H1 (cell line): Measurements from ENCODE around the gene KRT80. TPM values are rescaled to one million over a fixed set of nuclear protein-coding genes. Genes with fewer than 3 reads are reported as not detected.

ENCODE experiments used
- EZH2 ChIP-seq: fragments of 200-600 bp; sonication (generic); IDR thresholded peaks from 2 replicates; pipeline ENCODE4 v1.7.1; 2012; ENCODE audit warnings: low read depth, mild to moderate bottlenecking, moderate library complexity, low read length, inconsistent platforms; ENCODE audit not compliant: severe bottlenecking
- HDAC6 ChIP-seq: IDR thresholded peaks from one replicate; pipeline ENCODE4 v1.7.1; 2012; ENCODE audit warnings: low read depth, mild to moderate bottlenecking, inconsistent platforms, low read length, moderate library complexity
- polyA plus RNA-seq, 7 experiments: library from polyadenylated mRNA; depleted of rRNA in 3 of 7; stranded (reverse) in 5 of 7; unstranded in 2 of 7; fragments of >200 nt in 5 of 7; fragments of 200-250 nt in 2 of 7; gene quantifications; 1 replicate in 5 of 7; 2 replicates in 1 of 7; 4 replicates in 1 of 7; pipeline versions ENCODE4 v1.2.1 to v1.2.3, GENCODE V29; 2011 to 2013; ENCODE audit warnings: missing spikeins in 2 of 7, mixed read lengths in 2 of 7
- total RNA-seq: library from RNA; stranded (reverse); fragmentation: NEBNext Ultra II Directional; extraction: Animal tissue kit (Norgen Biotek cat#: 25700); gene quantifications from 2 replicates; pipeline ENCODE4 v1.2.1, GENCODE V29; 2021
- TF ChIP-seq, protein P1 (sequence below): fragments of 300-600 bp; sonication (generic); IDR thresholded peaks from 2 replicates; pipeline ENCODE4 v1.7.1; 2012; ENCODE audit warnings: low read length, moderate library complexity, mild to moderate bottlenecking, inconsistent platforms; ENCODE audit not compliant: insufficient replicate concordance

The KRT80 gene
- total and polyA plus RNA-seq, 2 of the 8 experiments (the other 6 are each of a cell fraction or from before 2014, with no cell fraction given) = 0.05 TPM; not detected in 1

DNA sequence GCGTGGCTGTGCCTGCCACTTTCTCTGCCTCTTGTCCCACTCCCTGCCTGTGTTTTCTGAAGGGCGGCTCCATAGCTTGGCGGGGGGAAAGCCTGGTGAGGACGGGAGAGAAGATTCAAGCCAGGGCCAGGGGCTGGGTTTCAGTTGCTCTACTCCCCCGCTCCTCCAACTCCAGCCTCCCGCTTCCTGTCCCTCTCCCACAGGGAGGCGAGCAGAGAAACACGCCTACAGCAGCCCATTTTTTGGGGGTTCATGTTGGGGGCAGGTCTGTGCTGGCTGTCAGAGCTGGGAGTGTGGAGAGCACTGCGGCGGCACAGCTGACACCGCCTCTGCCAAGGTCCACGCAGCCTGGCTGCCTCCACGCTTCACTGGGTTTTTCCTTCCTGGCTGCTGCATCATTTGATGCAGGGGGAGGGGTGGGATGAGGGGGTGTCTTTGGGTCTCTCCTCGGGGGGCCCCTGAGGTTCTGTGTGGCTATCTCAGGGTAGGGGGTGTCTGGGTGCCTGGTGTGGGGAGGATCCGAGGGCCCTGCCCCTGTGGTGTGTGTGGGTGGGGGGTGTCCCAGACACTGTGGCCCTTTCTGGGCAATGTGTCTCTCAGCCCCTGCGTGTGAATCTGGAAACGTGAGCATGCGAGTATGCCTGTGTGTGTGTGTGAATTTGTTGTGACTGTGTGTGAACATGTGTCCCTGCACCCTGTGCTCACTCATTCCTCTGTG is 10.7 kb upstream of the KRT80 start (continued):
- TF ChIP-seq, protein P1, sequence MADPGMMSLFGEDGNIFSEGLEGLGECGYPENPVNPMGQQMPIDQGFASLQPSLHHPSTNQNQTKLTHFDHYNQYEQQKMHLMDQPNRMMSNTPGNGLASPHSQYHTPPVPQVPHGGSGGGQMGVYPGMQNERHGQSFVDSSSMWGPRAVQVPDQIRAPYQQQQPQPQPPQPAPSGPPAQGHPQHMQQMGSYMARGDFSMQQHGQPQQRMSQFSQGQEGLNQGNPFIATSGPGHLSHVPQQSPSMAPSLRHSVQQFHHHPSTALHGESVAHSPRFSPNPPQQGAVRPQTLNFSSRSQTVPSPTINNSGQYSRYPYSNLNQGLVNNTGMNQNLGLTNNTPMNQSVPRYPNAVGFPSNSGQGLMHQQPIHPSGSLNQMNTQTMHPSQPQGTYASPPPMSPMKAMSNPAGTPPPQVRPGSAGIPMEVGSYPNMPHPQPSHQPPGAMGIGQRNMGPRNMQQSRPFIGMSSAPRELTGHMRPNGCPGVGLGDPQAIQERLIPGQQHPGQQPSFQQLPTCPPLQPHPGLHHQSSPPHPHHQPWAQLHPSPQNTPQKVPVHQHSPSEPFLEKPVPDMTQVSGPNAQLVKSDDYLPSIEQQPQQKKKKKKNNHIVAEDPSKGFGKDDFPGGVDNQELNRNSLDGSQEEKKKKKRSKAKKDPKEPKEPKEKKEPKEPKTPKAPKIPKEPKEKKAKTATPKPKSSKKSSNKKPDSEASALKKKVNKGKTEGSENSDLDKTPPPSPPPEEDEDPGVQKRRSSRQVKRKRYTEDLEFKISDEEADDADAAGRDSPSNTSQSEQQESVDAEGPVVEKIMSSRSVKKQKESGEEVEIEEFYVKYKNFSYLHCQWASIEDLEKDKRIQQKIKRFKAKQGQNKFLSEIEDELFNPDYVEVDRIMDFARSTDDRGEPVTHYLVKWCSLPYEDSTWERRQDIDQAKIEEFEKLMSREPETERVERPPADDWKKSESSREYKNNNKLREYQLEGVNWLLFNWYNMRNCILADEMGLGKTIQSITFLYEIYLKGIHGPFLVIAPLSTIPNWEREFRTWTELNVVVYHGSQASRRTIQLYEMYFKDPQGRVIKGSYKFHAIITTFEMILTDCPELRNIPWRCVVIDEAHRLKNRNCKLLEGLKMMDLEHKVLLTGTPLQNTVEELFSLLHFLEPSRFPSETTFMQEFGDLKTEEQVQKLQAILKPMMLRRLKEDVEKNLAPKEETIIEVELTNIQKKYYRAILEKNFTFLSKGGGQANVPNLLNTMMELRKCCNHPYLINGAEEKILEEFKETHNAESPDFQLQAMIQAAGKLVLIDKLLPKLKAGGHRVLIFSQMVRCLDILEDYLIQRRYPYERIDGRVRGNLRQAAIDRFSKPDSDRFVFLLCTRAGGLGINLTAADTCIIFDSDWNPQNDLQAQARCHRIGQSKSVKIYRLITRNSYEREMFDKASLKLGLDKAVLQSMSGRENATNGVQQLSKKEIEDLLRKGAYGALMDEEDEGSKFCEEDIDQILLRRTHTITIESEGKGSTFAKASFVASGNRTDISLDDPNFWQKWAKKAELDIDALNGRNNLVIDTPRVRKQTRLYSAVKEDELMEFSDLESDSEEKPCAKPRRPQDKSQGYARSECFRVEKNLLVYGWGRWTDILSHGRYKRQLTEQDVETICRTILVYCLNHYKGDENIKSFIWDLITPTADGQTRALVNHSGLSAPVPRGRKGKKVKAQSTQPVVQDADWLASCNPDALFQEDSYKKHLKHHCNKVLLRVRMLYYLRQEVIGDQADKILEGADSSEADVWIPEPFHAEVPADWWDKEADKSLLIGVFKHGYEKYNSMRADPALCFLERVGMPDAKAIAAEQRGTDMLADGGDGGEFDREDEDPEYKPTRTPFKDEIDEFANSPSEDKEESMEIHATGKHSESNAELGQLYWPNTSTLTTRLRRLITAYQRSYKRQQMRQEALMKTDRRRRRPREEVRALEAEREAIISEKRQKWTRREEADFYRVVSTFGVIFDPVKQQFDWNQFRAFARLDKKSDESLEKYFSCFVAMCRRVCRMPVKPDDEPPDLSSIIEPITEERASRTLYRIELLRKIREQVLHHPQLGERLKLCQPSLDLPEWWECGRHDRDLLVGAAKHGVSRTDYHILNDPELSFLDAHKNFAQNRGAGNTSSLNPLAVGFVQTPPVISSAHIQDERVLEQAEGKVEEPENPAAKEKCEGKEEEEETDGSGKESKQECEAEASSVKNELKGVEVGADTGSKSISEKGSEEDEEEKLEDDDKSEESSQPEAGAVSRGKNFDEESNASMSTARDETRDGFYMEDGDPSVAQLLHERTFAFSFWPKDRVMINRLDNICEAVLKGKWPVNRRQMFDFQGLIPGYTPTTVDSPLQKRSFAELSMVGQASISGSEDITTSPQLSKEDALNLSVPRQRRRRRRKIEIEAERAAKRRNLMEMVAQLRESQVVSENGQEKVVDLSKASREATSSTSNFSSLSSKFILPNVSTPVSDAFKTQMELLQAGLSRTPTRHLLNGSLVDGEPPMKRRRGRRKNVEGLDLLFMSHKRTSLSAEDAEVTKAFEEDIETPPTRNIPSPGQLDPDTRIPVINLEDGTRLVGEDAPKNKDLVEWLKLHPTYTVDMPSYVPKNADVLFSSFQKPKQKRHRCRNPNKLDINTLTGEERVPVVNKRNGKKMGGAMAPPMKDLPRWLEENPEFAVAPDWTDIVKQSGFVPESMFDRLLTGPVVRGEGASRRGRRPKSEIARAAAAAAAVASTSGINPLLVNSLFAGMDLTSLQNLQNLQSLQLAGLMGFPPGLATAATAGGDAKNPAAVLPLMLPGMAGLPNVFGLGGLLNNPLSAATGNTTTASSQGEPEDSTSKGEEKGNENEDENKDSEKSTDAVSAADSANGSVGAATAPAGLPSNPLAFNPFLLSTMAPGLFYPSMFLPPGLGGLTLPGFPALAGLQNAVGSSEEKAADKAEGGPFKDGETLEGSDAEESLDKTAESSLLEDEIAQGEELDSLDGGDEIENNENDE = no peak
- TF ChIP-seq HDAC6 (no peak), EZH2 (no peak)
